ENCODE measurements around the gene CAMK2B. TPM values are rescaled to one million over a fixed set of nuclear protein-coding genes. Genes with fewer than 3 reads are reported as not detected.

CAMK2B gene
- polyA plus RNA-seq, 2 of the 4 experiments (the other 2 are of a cell fraction), result 0.17 TPM; not detected in 1

GRCh38 chr7:44327981-44328380 lies 2.6 kb upstream of the CAMK2B start:
- peaks cover 3% of the 10 kb centered on the region; the same call in 1 of the 3 replicates for H3K4me1 ChIP-seq
- H3K27ac ChIP-seq, result no peak overlapping the region
- ChIA-PET POLR2A (no interaction called here), CTCF (interaction anchor here (0.8 kb wide), 1 partner anchor 40 kb away, joined by 3 read pairs; no protein-coding TSS in a partner anchor)
- no peak for FAIRE-seq
- no peak for ATAC-seq
- no peak overlapping the region for H3K4me2 ChIP-seq
- no peaks in the 10 kb centered on the region for H3K9me3 ChIP-seq
- 58% methylated on average over 5 of the region's 5 CpGs for WGBS (ENCODE audit: missing lambda C conversion rate)
- no peak for DNase-seq (ENCODE audit: low read depth in 1 of 2, low spot score in 1 of 2)
- H3K4me3 ChIP-seq, result no peak overlapping the region
- TF ChIP-seq BCL3 (IDR thresholded peaks at IDR 0.05), result no peak
- TF ChIP-seq NFE2L2 (conservative IDR thresholded peaks at IDR 0.05; ENCODE audit: low read length), result no peak
- no peak for TF ChIP-seq CTCF (IDR thresholded peaks at IDR 0.05)
- no peak for TF ChIP-seq FOSL2 (IDR thresholded peaks at IDR 0.05)
- TF ChIP-seq FOSL2 (CRISPR knock-in tag; IDR thresholded peaks at IDR 0.05), result no peak
- TF ChIP-seq HOXB13 (CRISPR knock-in tag; IDR thresholded peaks at IDR 0.05; ENCODE audit: low read depth), result no peak
- no peak for TF ChIP-seq ZSCAN20 (CRISPR knock-in tag; IDR thresholded peaks at IDR 0.05)
- no peak for TF ChIP-seq SREBF2 (IDR thresholded peaks at IDR 0.05)
- TF ChIP-seq USF2 (IDR thresholded peaks at IDR 0.05), result no peak
- no peak for TF ChIP-seq HMGXB4 (CRISPR knock-in tag; IDR thresholded peaks at IDR 0.05; ENCODE audit: borderline replicate concordance)
- TF ChIP-seq RARB (CRISPR knock-in tag; IDR thresholded peaks at IDR 0.05), result no peak
- no peak for TF ChIP-seq RAD21 (conservative IDR thresholded peaks at IDR 0.05 in 1 of 2, IDR thresholded peaks at IDR 0.05 in 1 of 2)
- no peak for TF ChIP-seq CBX8 (IDR thresholded peaks at IDR 0.05)
- TF ChIP-seq TFCP2L1 (CRISPR knock-in tag; IDR thresholded peaks at IDR 0.05), result no peak
- TF ChIP-seq POLR2AphosphoS2 (conservative IDR thresholded peaks at IDR 0.05; ENCODE audit: low read length), result no peak
- TF ChIP-seq FOXS1 (CRISPR knock-in tag; IDR thresholded peaks at IDR 0.05), result no peak
- TF ChIP-seq TP53 (CRISPR knock-in tag; IDR thresholded peaks at IDR 0.05), result no peak
- TF ChIP-seq HEYL (CRISPR knock-in tag; IDR thresholded peaks at IDR 0.05), result no peak
- no peak for TF ChIP-seq KDM5A (IDR thresholded peaks at IDR 0.05)

GRCh38 chr7:44326261-44327125 lies 1.1 kb upstream of the CAMK2B start:
- no peak for TF ChIP-seq SMC3 (IDR thresholded peaks at IDR 0.05)
- no peak for TF ChIP-seq EP300 (IDR thresholded peaks at IDR 0.05)
- TF ChIP-seq HOXA7 (CRISPR knock-in tag; IDR thresholded peaks at IDR 0.05), result no peak
- no peak for TF ChIP-seq NFE2L2 (conservative IDR thresholded peaks at IDR 0.05; ENCODE audit: low read length)
- no peak for TF ChIP-seq SREBF2 (IDR thresholded peaks at IDR 0.05)
- no peak for TF ChIP-seq BCL3 (IDR thresholded peaks at IDR 0.05)
- no peak for TF ChIP-seq RNF2 (IDR thresholded peaks at IDR 0.05; ENCODE audit: borderline replicate concordance, low read depth)
- TF ChIP-seq HDAC2 (IDR thresholded peaks at IDR 0.05), result no peak
- no peak for TF ChIP-seq USF2 (IDR thresholded peaks at IDR 0.05)
- no peak for TF ChIP-seq KDM1A (IDR thresholded peaks at IDR 0.05; ENCODE audit: low read depth)
- TF ChIP-seq HEYL (CRISPR knock-in tag; IDR thresholded peaks at IDR 0.05), result no peak
- TF ChIP-seq FOXS1 (CRISPR knock-in tag; IDR thresholded peaks at IDR 0.05), result no peak
- no peak for TF ChIP-seq CBX8 (IDR thresholded peaks at IDR 0.05)
- no peak for TF ChIP-seq CHD2 (IDR thresholded peaks at IDR 0.05; ENCODE audit: low read length, partially characterized antibody)
- TF ChIP-seq ZFP36 (IDR thresholded peaks at IDR 0.05; ENCODE audit: borderline replicate concordance, partially characterized antibody), result no peak
- WGBS (ENCODE audit: missing lambda C conversion rate), result 23% methylated on average over 7 of the region's 12 CpGs
- no peak overlapping the region for H3K27ac ChIP-seq
- ChIA-PET POLR2A (no interaction called here), CTCF (interaction anchor here (0.6 to 1.3 kb wide), 3 partner anchors 82 to 202 kb away, joined by 3 to 5 read pairs (median 3); no protein-coding TSS in a partner anchor)
- no peak for FAIRE-seq
- H3K4me2 ChIP-seq, result peak overlapping the region; percentile 97
- no peak for DNase-seq (ENCODE audit: low read depth in 1 of 2, low spot score in 1 of 2)
- H3K9me3 ChIP-seq, result no peaks in the 10 kb centered on the region
- H3K4me3 ChIP-seq, result peak overlapping the region; percentile 55; the same call in 1 of the 3 replicates
- no peak; a peak in 1 of 6 replicates for ATAC-seq
- H3K4me1 ChIP-seq, result peaks cover 3% of the 10 kb centered on the region; the same call in 1 of the 3 replicates
